GM18870 (cell line): Measurements from ENCODE around the gene SRSF7.
"Not testable (repeated sequence)": the region's sequence is repeated elsewhere in the genome, so short reads cannot be mapped to it uniquely, and the experiment has no call there.

Source experiments
- ATAC-seq: cut with Tn5 transposase; IDR thresholded peaks from one replicate; pipeline ENCODE4 v1.9.1; 2021; ENCODE audit warnings: moderate library complexity; ENCODE audit not compliant: unreplicated experiment

SRSF7 gene

GRCh38 chr2:38704664-38705063 lies 46.5 kb downstream of the SRSF7 start:
- no peak for ATAC-seq

GRCh38 chr2:38703336-38703735 lies 47.8 kb downstream of the SRSF7 start:
- ATAC-seq, result not testable (repeated sequence)

GRCh38 chr2:38702413-38702812 lies 48.7 kb downstream of the SRSF7 start:
- ATAC-seq, result no peak

GRCh38 chr2:38701542-38701941 lies 49.6 kb downstream of the SRSF7 start:
- no peak for ATAC-seq

GRCh38 chr2:38700881-38701458 lies 50.2 kb downstream of the SRSF7 start:
- no peak for ATAC-seq

- no peak for ATAC-seq
Observed at GRCh38 chr2:38700113-38700785, 50.9 kb downstream of the SRSF7 start.

GRCh38 chr2:38698467-38699003 lies 52.6 kb downstream of the SRSF7 start:
- ATAC-seq, result no peak

GRCh38 chr2:38697116-38697840 lies 53.9 kb downstream of the SRSF7 start:
- ATAC-seq, result no peak
